ENCODE results near the gene NAV3.

DNA sequence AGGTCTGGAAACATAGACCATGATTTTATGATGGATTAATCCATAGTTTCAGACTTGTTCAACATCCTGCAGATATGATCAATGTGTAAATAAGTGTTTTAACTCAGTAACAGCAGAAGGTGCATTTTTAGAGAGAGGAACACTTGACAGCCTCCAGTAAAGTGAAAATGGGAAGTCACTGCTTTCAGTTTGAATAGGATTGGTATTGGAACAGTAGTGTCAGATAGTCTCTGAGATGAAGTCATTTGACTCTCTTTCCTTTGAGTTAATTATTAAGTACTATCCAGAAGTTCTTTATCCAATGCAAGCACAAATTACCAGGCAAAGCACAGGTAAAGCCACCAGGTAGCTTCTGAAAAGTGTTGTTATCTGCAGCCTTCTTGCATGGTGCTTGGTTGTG lies 14.5 kb upstream of the NAV3 start:
- TF ChIP-seq, protein P1, sequence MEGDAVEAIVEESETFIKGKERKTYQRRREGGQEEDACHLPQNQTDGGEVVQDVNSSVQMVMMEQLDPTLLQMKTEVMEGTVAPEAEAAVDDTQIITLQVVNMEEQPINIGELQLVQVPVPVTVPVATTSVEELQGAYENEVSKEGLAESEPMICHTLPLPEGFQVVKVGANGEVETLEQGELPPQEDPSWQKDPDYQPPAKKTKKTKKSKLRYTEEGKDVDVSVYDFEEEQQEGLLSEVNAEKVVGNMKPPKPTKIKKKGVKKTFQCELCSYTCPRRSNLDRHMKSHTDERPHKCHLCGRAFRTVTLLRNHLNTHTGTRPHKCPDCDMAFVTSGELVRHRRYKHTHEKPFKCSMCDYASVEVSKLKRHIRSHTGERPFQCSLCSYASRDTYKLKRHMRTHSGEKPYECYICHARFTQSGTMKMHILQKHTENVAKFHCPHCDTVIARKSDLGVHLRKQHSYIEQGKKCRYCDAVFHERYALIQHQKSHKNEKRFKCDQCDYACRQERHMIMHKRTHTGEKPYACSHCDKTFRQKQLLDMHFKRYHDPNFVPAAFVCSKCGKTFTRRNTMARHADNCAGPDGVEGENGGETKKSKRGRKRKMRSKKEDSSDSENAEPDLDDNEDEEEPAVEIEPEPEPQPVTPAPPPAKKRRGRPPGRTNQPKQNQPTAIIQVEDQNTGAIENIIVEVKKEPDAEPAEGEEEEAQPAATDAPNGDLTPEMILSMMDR (IDR thresholded peaks at IDR 0.05), result no peak
- no peak for TF ChIP-seq POLR2A (IDR thresholded peaks at IDR 0.05)
